OCI-LY1 (cell line): ENCODE data around the gene CFI.

Experiments
- H2AFZ ChIP-seq: fragments of 200-600 bp; sonication (generic), shearing (Covaris generic); 2 replicates; pipeline ENCODE4 v1.6.0; 2014; ENCODE audit warnings: antibody characterized with exemption, mild to moderate bottlenecking, low read length
- H3F3A ChIP-seq: fragments of 200-600 bp; sonication (generic), shearing (Covaris generic); 2 replicates; pipeline ENCODE4 v1.6.0; 2014; ENCODE audit warnings: mild to moderate bottlenecking, antibody characterized with exemption, low read length, moderate library complexity; ENCODE audit not compliant: insufficient read depth
- H3K27ac ChIP-seq: fragments of 200-600 bp; sonication (generic); 2 replicates; pipeline ENCODE4 v1.5.1; 2014; ENCODE audit warnings: low read length, mixed run types, mild to moderate bottlenecking, low read depth; ENCODE audit not compliant: poor library complexity, severe bottlenecking
- H3K27me3 ChIP-seq: fragments of 200-600 bp; sonication (generic); 2 replicates; pipeline ENCODE4 v1.6.0; 2014; ENCODE audit warnings: antibody characterized with exemption, mild to moderate bottlenecking, low read length, moderate library complexity; ENCODE audit not compliant: insufficient read depth
- H3K36me3 ChIP-seq: fragments of 200-600 bp; sonication (generic); 2 replicates; pipeline ENCODE4 v1.6.1; 2014; ENCODE audit warnings: mild to moderate bottlenecking, antibody characterized with exemption, low read length, moderate library complexity, mixed read lengths; ENCODE audit not compliant: insufficient read depth
- H3K4me1 ChIP-seq: fragments of 200-600 bp; sonication (generic); 2 replicates; pipeline ENCODE4 v1.5.1; 2014; ENCODE audit warnings: mild to moderate bottlenecking, low read length, moderate library complexity; ENCODE audit not compliant: insufficient read depth, severe bottlenecking
- H3K4me2 ChIP-seq: fragments of 200-600 bp; sonication (generic), shearing (Covaris generic); 2 replicates; pipeline ENCODE4 v1.6.1; 2014; ENCODE audit warnings: low read length
- H3K4me3 ChIP-seq: fragments of 200-600 bp; sonication (generic); 2 replicates; pipeline ENCODE4 v1.5.1; 2014; ENCODE audit warnings: low read length, low read depth, mild to moderate bottlenecking, mixed read lengths; ENCODE audit not compliant: poor library complexity, severe bottlenecking
- H3K79me2 ChIP-seq: fragments of 200-600 bp; shearing (Covaris generic); 2 replicates; pipeline ENCODE4 v1.6.1; 2016; ENCODE audit warnings: mixed run types, low read length, mixed read lengths; ENCODE audit not compliant: insufficient read depth
- H3K9ac ChIP-seq: fragments of 200-600 bp; sonication (generic), shearing (Covaris generic); 2 replicates; pipeline ENCODE4 v1.6.1; 2014; ENCODE audit warnings: mild to moderate bottlenecking, low read length, mixed read lengths
- H3K9me2 ChIP-seq: fragments of 200-600 bp; sonication (generic), shearing (Covaris generic); 2 replicates; pipeline ENCODE4 v1.6.1; 2014; ENCODE audit warnings: low read depth, mild to moderate bottlenecking, low read length, mixed read lengths
- H3K9me3 ChIP-seq: fragments of 200-600 bp; shearing (Covaris generic); 2 replicates; pipeline ENCODE4 v1.6.1; 2014; ENCODE audit warnings: low read length, mixed read lengths
- H4K20me1 ChIP-seq: fragments of 200-600 bp; sonication (generic), shearing (Covaris generic); 2 replicates; pipeline ENCODE4 v1.6.0; 2016; ENCODE audit warnings: mild to moderate bottlenecking, low read length; ENCODE audit not compliant: insufficient read depth
- CTCF ChIP-seq: fragments of 200-600 bp; sonication (generic), shearing (Covaris generic); IDR thresholded peaks from 2 replicates; pipeline ENCODE4 v1.5.1; 2017; ENCODE audit warnings: mild to moderate bottlenecking, antibody characterized with exemption, low read length, moderate library complexity, mixed read lengths
- EZH2 ChIP-seq: fragments of 200-600 bp; sonication (generic), shearing (Covaris generic); IDR thresholded peaks from 2 replicates; pipeline ENCODE4 v1.8.0; 2017; ENCODE audit warnings: borderline replicate concordance, mixed run types, mild to moderate bottlenecking, antibody characterized with exemption, low read length, moderate library complexity, mixed read lengths

Gene CFI

GRCh38 chr4:109699553-109700225, 102.1 kb downstream of the CFI start:
- Histone ChIP-seq H3K27ac (no peak overlapping the region), H2AFZ (no peak overlapping the region), H3K79me2 (no peaks in the 10 kb centered on the region)

GRCh38 chr4:109698656-109699055, 103.1 kb downstream of the CFI start:
- Histone ChIP-seq H4K20me1 (no peaks in the 10 kb centered on the region), H3F3A (no peaks in the 10 kb centered on the region), H3K9ac (no peak overlapping the region), H3K9me2 (no peaks in the 10 kb centered on the region), H3K4me1 (peaks cover 14% of the 10 kb centered on the region), H3K27me3 (no peaks in the 10 kb centered on the region), H3K4me2 (no peak overlapping the region), H2AFZ (no peak overlapping the region), H3K4me3 (no peak overlapping the region), H3K36me3 (peaks cover 12% of the 10 kb centered on the region; the same call in 1 of the 2 replicates), H3K9me3 (no peaks in the 10 kb centered on the region), H3K79me2 (no peaks in the 10 kb centered on the region), H3K27ac (no peak overlapping the region)
- TF ChIP-seq EZH2 (no peak), CTCF (no peak)

More at GRCh38 chr4:109699553-109700225, 102.1 kb downstream of the CFI start:
- H3K36me3 ChIP-seq: peaks cover 12% of the 10 kb centered on the region; the same call in 1 of the 2 replicates
- H3K9me2 ChIP-seq: no peaks in the 10 kb centered on the region
- H3F3A ChIP-seq: no peaks in the 10 kb centered on the region
- no peaks in the 10 kb centered on the region for H3K9me3 ChIP-seq
- no peaks in the 10 kb centered on the region for H3K27me3 ChIP-seq
- H3K4me2 ChIP-seq: no peak overlapping the region
- H4K20me1 ChIP-seq: no peaks in the 10 kb centered on the region
- peaks cover 18% of the 10 kb centered on the region for H3K4me1 ChIP-seq
- no peak overlapping the region for H3K4me3 ChIP-seq
- no peak for TF ChIP-seq CTCF
- TF ChIP-seq EZH2: no peak
- no peak overlapping the region for H3K9ac ChIP-seq

GRCh38 chr4:109691411-109691920, 110.3 kb downstream of the CFI start:
- Histone ChIP-seq H2AFZ (no peak overlapping the region), H3K36me3 (peaks cover 69% of the 10 kb centered on the region), H3K4me2 (no peak overlapping the region)

More at GRCh38 chr4:109691411-109691920, 110.3 kb downstream of the CFI start:
- Histone ChIP-seq H3K27ac (no peak overlapping the region), H3K9me3 (no peaks in the 10 kb centered on the region), H4K20me1 (no peaks in the 10 kb centered on the region), H3F3A (no peaks in the 10 kb centered on the region), H3K4me1 (no peaks in the 10 kb centered on the region), H3K4me3 (no peak overlapping the region), H3K9ac (no peak overlapping the region), H3K9me2 (no peaks in the 10 kb centered on the region), H3K27me3 (no peaks in the 10 kb centered on the region), H3K79me2 (no peaks in the 10 kb centered on the region)
- TF ChIP-seq CTCF: no peak
- no peak for TF ChIP-seq EZH2
